ENCODE results near the gene PHOX2A.
"Not testable (repeated sequence)": the region's sequence is repeated elsewhere in the genome, so short reads cannot be mapped to it uniquely, and the experiment has no call there.

Gene PHOX2A

DNA sequence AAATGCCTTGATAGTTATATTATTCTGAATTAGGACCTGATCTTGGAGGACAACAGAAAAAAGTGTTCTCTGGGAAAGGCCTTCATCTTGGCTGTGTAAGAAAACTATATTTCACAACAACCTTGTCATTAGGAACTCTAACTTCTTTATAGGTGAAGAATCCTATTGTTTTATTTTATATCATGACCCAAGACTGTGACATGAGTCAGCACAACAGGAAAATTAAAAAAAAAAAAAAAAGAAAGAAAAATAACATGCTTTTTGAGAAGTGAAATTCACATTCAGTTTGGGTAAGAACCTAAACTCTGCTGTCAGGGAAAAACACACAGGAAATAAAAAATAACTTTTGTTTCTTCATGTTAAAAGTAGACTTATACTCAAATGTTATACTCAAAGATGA lies 39.1 kb downstream of the PHOX2A start:
- H2AK5ac ChIP-seq (ENCODE audit: low read length, severe bottlenecking) = no peak overlapping the region
- peaks cover 3% of the 10 kb centered on the region for H3K9me3 ChIP-seq (ENCODE audit: control insufficient read depth, low read length)
- no peak for DNase-seq
- no peak overlapping the region for H2BK120ac ChIP-seq (ENCODE audit: low read depth, low read length)
- peaks cover 0 to 12% of the 10 kb centered on the region in 2 experiments for H3K27me3 ChIP-seq (ENCODE audit: control insufficient read depth in 1 of 2, insufficient read depth in 1 of 2, low read length in 2 of 2)
- no peaks in the 10 kb centered on the region for H3K36me3 ChIP-seq (ENCODE audit: control insufficient read depth in 1 of 2, insufficient read depth in 2 of 2, low read depth in 1 of 2, low read length in 2 of 2)
- H4K8ac ChIP-seq (ENCODE audit: low read length) = no peak overlapping the region
- H3K9ac ChIP-seq (ENCODE audit: low read length) = no peak overlapping the region
- H3K4me3 ChIP-seq (ENCODE audit: insufficient read depth in 1 of 2, low read depth in 1 of 2, low read length in 2 of 2) = no peak overlapping the region
- H2BK15ac ChIP-seq (ENCODE audit: low read depth, poor library complexity, severe bottlenecking) = no peak overlapping the region
- H3K23ac ChIP-seq (ENCODE audit: low read length in 2 of 2) = no peak overlapping the region
- no peak overlapping the region for H3K4ac ChIP-seq (ENCODE audit: low read depth in 1 of 2, low read length in 2 of 2)
- no peak overlapping the region for H2AFZ ChIP-seq (ENCODE audit: low read depth, low read length)
- H4K91ac ChIP-seq (ENCODE audit: low read length) = no peak overlapping the region
- no peak overlapping the region for H3K18ac ChIP-seq (ENCODE audit: low read depth in 1 of 2, low read length in 2 of 2)
- H3K4me2 ChIP-seq (ENCODE audit: low read length, poor library complexity, severe bottlenecking) = no peak overlapping the region
- H2BK12ac ChIP-seq (ENCODE audit: low read length in 2 of 2) = no peak overlapping the region
- no peak overlapping the region for H2BK5ac ChIP-seq (ENCODE audit: low read depth, low read length, poor library complexity, severe bottlenecking)
- H3K14ac ChIP-seq (ENCODE audit: low read length in 2 of 2) = no peak overlapping the region
- no peaks in the 10 kb centered on the region for H3K4me1 ChIP-seq (ENCODE audit: control insufficient read depth, insufficient read depth, low read depth, low read length)
- H3K27ac ChIP-seq (ENCODE audit: low read length, poor library complexity, severe bottlenecking) = no peak overlapping the region
- H3K79me1 ChIP-seq (replicated peaks; ENCODE audit: low read length, poor library complexity, severe bottlenecking) = no peaks in the 10 kb centered on the region

DNA sequence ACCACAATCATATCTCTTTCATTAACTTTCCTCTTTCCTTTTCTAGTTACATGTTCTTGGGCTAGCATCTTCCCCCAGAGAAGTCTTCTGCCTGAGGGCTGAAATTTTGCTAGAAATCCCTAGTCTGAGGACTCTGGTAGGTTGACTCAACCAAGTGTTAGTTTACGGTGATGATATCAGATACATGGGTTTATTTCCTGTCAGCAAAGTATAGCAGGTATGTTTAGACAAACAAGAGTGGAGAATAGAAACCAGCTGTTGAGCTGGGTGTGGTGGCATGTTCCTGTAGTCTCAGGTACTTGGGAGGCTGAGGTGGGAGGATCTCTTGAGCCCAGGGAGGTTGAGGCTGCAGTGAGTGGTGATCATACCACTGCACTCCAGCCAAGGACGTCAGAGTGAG lies 40.8 kb downstream of the PHOX2A start:
- DNase-seq = no peak
- Histone ChIP-seq H2BK15ac (ENCODE audit: low read depth, poor library complexity, severe bottlenecking) (no peak overlapping the region), H3K79me1 (replicated peaks; ENCODE audit: low read length, poor library complexity, severe bottlenecking) (no peaks in the 10 kb centered on the region), H4K8ac (ENCODE audit: low read length) (no peak overlapping the region), H3K4me2 (ENCODE audit: low read length, poor library complexity, severe bottlenecking) (no peak overlapping the region), H3K4ac (ENCODE audit: low read depth in 1 of 2, low read length in 2 of 2) (no peak overlapping the region), H2BK120ac (ENCODE audit: low read depth, low read length) (no peak overlapping the region), H3K4me1 (ENCODE audit: control insufficient read depth, insufficient read depth, low read depth, low read length) (no peaks in the 10 kb centered on the region), H2AK5ac (ENCODE audit: low read length, severe bottlenecking) (no peak overlapping the region), H4K91ac (ENCODE audit: low read length) (no peak overlapping the region), H3K4me3 (ENCODE audit: insufficient read depth in 1 of 2, low read depth in 1 of 2, low read length in 2 of 2) (no peak overlapping the region), H2AFZ (ENCODE audit: low read depth, low read length) (no peak overlapping the region), H3K36me3 (ENCODE audit: control insufficient read depth in 1 of 2, insufficient read depth in 2 of 2, low read depth in 1 of 2, low read length in 2 of 2) (no peaks in the 10 kb centered on the region), H3K27me3 (ENCODE audit: control insufficient read depth in 1 of 2, insufficient read depth in 1 of 2, low read length in 2 of 2) (peaks cover 0 to 8% of the 10 kb centered on the region in 2 experiments), H3K18ac (ENCODE audit: low read depth in 1 of 2, low read length in 2 of 2) (no peak overlapping the region), H3K9me3 (ENCODE audit: control insufficient read depth, low read length) (no peaks in the 10 kb centered on the region), H3K14ac (ENCODE audit: low read length in 2 of 2) (no peak overlapping the region), H3K9ac (ENCODE audit: low read length) (no peak overlapping the region), H2BK12ac (ENCODE audit: low read length in 2 of 2) (no peak overlapping the region), H2BK5ac (ENCODE audit: low read depth, low read length, poor library complexity, severe bottlenecking) (no peak overlapping the region), H3K27ac (ENCODE audit: low read length, poor library complexity, severe bottlenecking) (no peak overlapping the region), H3K23ac (ENCODE audit: low read length in 2 of 2) (no peak overlapping the region)
- 94% methylated on average over 1 of the region's 2 CpGs for WGBS

DNA sequence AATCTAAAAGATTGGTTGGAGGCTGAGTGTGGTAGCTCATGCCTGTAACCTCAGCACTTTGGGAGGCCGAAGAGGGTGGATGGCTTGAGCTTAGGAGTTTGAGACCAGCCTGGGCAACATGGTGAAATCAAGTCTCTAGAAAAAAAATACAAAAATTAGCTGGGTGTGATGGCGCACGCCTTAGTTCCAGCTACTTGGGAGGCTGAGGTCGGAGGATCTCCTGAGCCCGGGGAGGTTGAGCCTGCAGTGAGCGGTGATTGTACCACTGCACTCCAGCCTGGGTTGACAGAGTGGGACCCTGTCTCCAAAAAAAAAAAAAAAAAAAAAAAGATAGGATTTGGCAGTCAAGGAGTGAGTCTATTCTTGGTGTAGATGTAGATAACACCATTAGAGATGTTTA lies 41.4 kb downstream of the PHOX2A start:
- no peak overlapping the region for H2AK5ac ChIP-seq (ENCODE audit: low read length, severe bottlenecking)
- no peak overlapping the region for H3K4me3 ChIP-seq (ENCODE audit: insufficient read depth in 1 of 2, low read depth in 1 of 2, low read length in 2 of 2)
- H3K4ac ChIP-seq (ENCODE audit: low read depth in 1 of 2, low read length in 2 of 2) = no peak overlapping the region
- 95% methylated on average over 6 of the region's 6 CpGs for WGBS
- H3K23ac ChIP-seq (ENCODE audit: low read length in 2 of 2) = no peak overlapping the region
- no peak overlapping the region for H2BK120ac ChIP-seq (ENCODE audit: low read depth, low read length)
- no peaks in the 10 kb centered on the region for H3K36me3 ChIP-seq (ENCODE audit: control insufficient read depth in 1 of 2, insufficient read depth in 2 of 2, low read depth in 1 of 2, low read length in 2 of 2)
- no peak overlapping the region for H2BK5ac ChIP-seq (ENCODE audit: low read depth, low read length, poor library complexity, severe bottlenecking)
- no peak overlapping the region for H2AFZ ChIP-seq (ENCODE audit: low read depth, low read length)
- H4K8ac ChIP-seq (ENCODE audit: low read length) = no peak overlapping the region
- H2BK15ac ChIP-seq (ENCODE audit: low read depth, poor library complexity, severe bottlenecking) = no peak overlapping the region
- H3K79me1 ChIP-seq (replicated peaks; ENCODE audit: low read length, poor library complexity, severe bottlenecking) = no peaks in the 10 kb centered on the region
- H3K18ac ChIP-seq (ENCODE audit: low read depth in 1 of 2, low read length in 2 of 2) = no peak overlapping the region
- peaks cover 0 to 5% of the 10 kb centered on the region in 2 experiments for H3K27me3 ChIP-seq (ENCODE audit: control insufficient read depth in 1 of 2, insufficient read depth in 1 of 2, low read length in 2 of 2)
- H3K14ac ChIP-seq (ENCODE audit: low read length in 2 of 2) = no peak overlapping the region
- no peak overlapping the region for H2BK12ac ChIP-seq (ENCODE audit: low read length in 2 of 2)
- H3K4me1 ChIP-seq (ENCODE audit: control insufficient read depth, insufficient read depth, low read depth, low read length) = no peaks in the 10 kb centered on the region
- H4K91ac ChIP-seq (ENCODE audit: low read length) = no peak overlapping the region
- no peak overlapping the region for H3K9ac ChIP-seq (ENCODE audit: low read length)
- no peak for DNase-seq
- H3K4me2 ChIP-seq (ENCODE audit: low read length, poor library complexity, severe bottlenecking) = no peak overlapping the region
- H3K9me3 ChIP-seq (ENCODE audit: control insufficient read depth, low read length) = no peaks in the 10 kb centered on the region
- no peak overlapping the region for H3K27ac ChIP-seq (ENCODE audit: low read length, poor library complexity, severe bottlenecking)

DNA sequence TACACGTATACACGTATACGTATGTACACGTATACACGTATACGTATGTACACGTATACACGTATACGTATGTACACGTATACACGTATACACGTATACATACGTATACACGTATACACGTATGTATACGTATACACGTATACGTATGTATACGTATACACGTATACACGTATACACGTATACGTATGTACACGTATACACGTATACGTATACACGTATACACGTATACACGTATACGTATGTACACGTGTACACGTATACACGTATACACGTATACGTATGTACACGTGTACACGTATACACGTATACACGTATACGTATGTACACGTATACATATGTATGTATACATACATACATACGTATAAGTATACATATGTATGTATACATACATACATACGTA lies 42.5 kb downstream of the PHOX2A start:
- H2BK12ac ChIP-seq (ENCODE audit: low read length in 2 of 2); H2AK5ac ChIP-seq (ENCODE audit: low read length, severe bottlenecking); H3K14ac ChIP-seq (ENCODE audit: low read length in 2 of 2); H3K18ac ChIP-seq (ENCODE audit: low read depth in 1 of 2, low read length in 2 of 2); H4K8ac ChIP-seq (ENCODE audit: low read length); H2BK15ac ChIP-seq (ENCODE audit: low read depth, poor library complexity, severe bottlenecking); H3K36me3 ChIP-seq (ENCODE audit: control insufficient read depth in 1 of 2, insufficient read depth in 2 of 2, low read depth in 1 of 2, low read length in 2 of 2); H3K4me2 ChIP-seq (ENCODE audit: low read length, poor library complexity, severe bottlenecking); H3K9ac ChIP-seq (ENCODE audit: low read length); DNase-seq; H3K4ac ChIP-seq (ENCODE audit: low read depth in 1 of 2, low read length in 2 of 2); H3K27ac ChIP-seq (ENCODE audit: low read length, poor library complexity, severe bottlenecking); H4K91ac ChIP-seq (ENCODE audit: low read length); H3K79me1 ChIP-seq (replicated peaks; ENCODE audit: low read length, poor library complexity, severe bottlenecking); H2BK120ac ChIP-seq (ENCODE audit: low read depth, low read length); H3K9me3 ChIP-seq (ENCODE audit: control insufficient read depth, low read length); H2AFZ ChIP-seq (ENCODE audit: low read depth, low read length); H3K4me1 ChIP-seq (ENCODE audit: control insufficient read depth, insufficient read depth, low read depth, low read length); H3K27me3 ChIP-seq (ENCODE audit: control insufficient read depth in 1 of 2, insufficient read depth in 1 of 2, low read length in 2 of 2); H3K23ac ChIP-seq (ENCODE audit: low read length in 2 of 2); H2BK5ac ChIP-seq (ENCODE audit: low read depth, low read length, poor library complexity, severe bottlenecking); H3K4me3 ChIP-seq (ENCODE audit: insufficient read depth in 1 of 2, low read depth in 1 of 2, low read length in 2 of 2): not testable (repeated sequence)
- 93% methylated on average over 40 of the region's 43 CpGs for WGBS
